AG10803 (cell line): ENCODE results near the gene PASD1.

Source experiments
- DNase-seq: peaks from one replicate; pipeline ENCODE4 v3.0.0; 2010; ENCODE audit warnings: low read depth
- H3K4me3 ChIP-seq: 2 replicates; pipeline ENCODE4 v1.5.1; 2011; ENCODE audit warnings: mild to moderate bottlenecking, low read length, control low read depth
- CTCF ChIP-seq: conservative IDR thresholded peaks from 2 replicates; pipeline ENCODE4 v1.5.1; 2011; ENCODE audit warnings: mild to moderate bottlenecking, low read length, control low read depth, inconsistent platforms

PASD1 gene

GRCh38 chrX:151697522-151697921, 134.0 kb downstream of the PASD1 start:
- no peak for TF ChIP-seq CTCF
- H3K4me3 ChIP-seq, result peak overlapping the region; percentile 32
- peak; percentile 94 for DNase-seq

- TF ChIP-seq CTCF, result no peak
- H3K4me3 ChIP-seq, result no peak overlapping the region
- DNase-seq, result no peak
Observed at GRCh38 chrX:151698485-151698884, 135.0 kb downstream of the PASD1 start.

- H3K4me3 ChIP-seq, result no peak overlapping the region
- no peak for TF ChIP-seq CTCF
- DNase-seq, result no peak
Observed at GRCh38 chrX:151699746-151700145, 136.3 kb downstream of the PASD1 start.

GRCh38 chrX:151700581-151700980, 137.1 kb downstream of the PASD1 start:
- no peak for TF ChIP-seq CTCF
- H3K4me3 ChIP-seq, result no peak overlapping the region
- DNase-seq, result no peak

- no peak for TF ChIP-seq CTCF
- no peak for DNase-seq
- no peak overlapping the region for H3K4me3 ChIP-seq
Observed at GRCh38 chrX:151701071-151701470, 137.6 kb downstream of the PASD1 start.

GRCh38 chrX:151701531-151701930, 138.1 kb downstream of the PASD1 start:
- DNase-seq, result no peak
- TF ChIP-seq CTCF, result no peak

GRCh38 chrX:151702026-151702714, 138.7 kb downstream of the PASD1 start:
- no peak for TF ChIP-seq CTCF
- no peak overlapping the region for H3K4me3 ChIP-seq
- peak; percentile 45 for DNase-seq

More at GRCh38 chrX:151701531-151701930, 138.1 kb downstream of the PASD1 start:
- H3K4me3 ChIP-seq, result no peak overlapping the region
